Common myeloid progenitor, CD34-positive (primary cell): ENCODE measurements around the gene PPARD.
A peak's percentile ranks its signal among the peaks of the same experiment; 100 is the strongest.

Source experiments
- CTCF ChIA-PET: fragments of 350-600 bp; sonication (Branson Sonifier 250); formaldehyde crosslinking; loops from one replicate; lab custom pipeline; 2021; ENCODE audit warnings: antibody characterized with exemption; lab: Charles Lee
- POLR2A ChIA-PET: fragments of 350-600 bp; sonication (Branson Sonifier 250); formaldehyde crosslinking; loops from one replicate; lab custom pipeline; 2021; ENCODE audit warnings: antibody characterized with exemption; lab: Charles Lee
- DNase-seq, 3 donors: peaks; one replicate each; pipeline versions ENCODE4 v3.0.0 to v3.0.0-alpha.2; 2013
- H3K27ac ChIP-seq, 2 experiments: 1 replicate in 1 of 2; 2 replicates in 1 of 2; pipeline ENCODE4 v1.7.0; 2013; ENCODE audit warnings: inconsistent platforms in 2 of 2, low read length in 2 of 2, mild to moderate bottlenecking in 2 of 2, low read depth in 1 of 2, moderate library complexity in 1 of 2; ENCODE audit not compliant: severe bottlenecking in 2 of 2, insufficient read depth in 1 of 2, poor library complexity in 1 of 2
- H3K27me3 ChIP-seq, 5 experiments: replicated peaks in 2 of 5; 1 replicate in 3 of 5; 2 replicates in 2 of 5; pipeline versions ENCODE4 v1.6.1 to v1.7.0; 2013; ENCODE audit warnings: low read length in 4 of 5, mild to moderate bottlenecking in 2 of 5, moderate library complexity in 2 of 5, inconsistent platforms in 1 of 5; ENCODE audit not compliant: insufficient read depth in 5 of 5, control insufficient read depth in 4 of 5
- H3K36me3 ChIP-seq, 4 experiments: 1 replicate in 2 of 4; 2 replicates in 2 of 4; pipeline versions ENCODE4 v1.6.1 to v1.7.0; 2013; ENCODE audit warnings: low read length in 3 of 4, control low read depth in 1 of 4, mild to moderate bottlenecking in 1 of 4; ENCODE audit not compliant: control insufficient read depth in 4 of 4, insufficient read depth in 4 of 4
- H3K4me1 ChIP-seq, 4 experiments: 1 replicate in 3 of 4; 2 replicates in 1 of 4; pipeline versions ENCODE4 v1.6.1 to v1.7.1; 2013; ENCODE audit warnings: low read length in 3 of 4, mild to moderate bottlenecking in 3 of 4, control low read depth in 1 of 4, inconsistent platforms in 1 of 4, moderate library complexity in 1 of 4; ENCODE audit not compliant: control insufficient read depth in 4 of 4, insufficient read depth in 4 of 4; ENCODE audit errors: control extremely low read depth in 1 of 4
- H3K4me3 ChIP-seq, 7 experiments: 1 replicate in 4 of 7; 2 replicates in 3 of 7; pipeline versions ENCODE4 v1.5.1 to v1.7.0; 2013; ENCODE audit warnings: mild to moderate bottlenecking in 7 of 7, low read length in 6 of 7, moderate library complexity in 6 of 7, inconsistent platforms in 2 of 7, low read depth in 2 of 7, control low read depth in 1 of 7; ENCODE audit not compliant: insufficient read depth in 4 of 7, control insufficient read depth in 1 of 7; ENCODE audit errors: extremely low read depth in 1 of 7
- H3K9me3 ChIP-seq, 5 experiments: 1 replicate in 4 of 5; 2 replicates in 1 of 5; pipeline versions ENCODE4 v1.6.1 to v1.7.1; 2013; ENCODE audit warnings: low read length in 4 of 5, mild to moderate bottlenecking in 2 of 5, inconsistent platforms in 1 of 5, low read depth in 1 of 5, moderate library complexity in 1 of 5; ENCODE audit not compliant: control insufficient read depth in 4 of 5, insufficient read depth in 2 of 5; ENCODE audit errors: control extremely low read depth in 1 of 5
- WGBS: methylation state at CpG from one replicate; pipeline ENCODE4 v1.1.5; 2013; ENCODE audit not compliant: insufficient coverage; 5-methylcytosine and 5-hydroxymethylcytosine counted together

Gene PPARD

DNA sequence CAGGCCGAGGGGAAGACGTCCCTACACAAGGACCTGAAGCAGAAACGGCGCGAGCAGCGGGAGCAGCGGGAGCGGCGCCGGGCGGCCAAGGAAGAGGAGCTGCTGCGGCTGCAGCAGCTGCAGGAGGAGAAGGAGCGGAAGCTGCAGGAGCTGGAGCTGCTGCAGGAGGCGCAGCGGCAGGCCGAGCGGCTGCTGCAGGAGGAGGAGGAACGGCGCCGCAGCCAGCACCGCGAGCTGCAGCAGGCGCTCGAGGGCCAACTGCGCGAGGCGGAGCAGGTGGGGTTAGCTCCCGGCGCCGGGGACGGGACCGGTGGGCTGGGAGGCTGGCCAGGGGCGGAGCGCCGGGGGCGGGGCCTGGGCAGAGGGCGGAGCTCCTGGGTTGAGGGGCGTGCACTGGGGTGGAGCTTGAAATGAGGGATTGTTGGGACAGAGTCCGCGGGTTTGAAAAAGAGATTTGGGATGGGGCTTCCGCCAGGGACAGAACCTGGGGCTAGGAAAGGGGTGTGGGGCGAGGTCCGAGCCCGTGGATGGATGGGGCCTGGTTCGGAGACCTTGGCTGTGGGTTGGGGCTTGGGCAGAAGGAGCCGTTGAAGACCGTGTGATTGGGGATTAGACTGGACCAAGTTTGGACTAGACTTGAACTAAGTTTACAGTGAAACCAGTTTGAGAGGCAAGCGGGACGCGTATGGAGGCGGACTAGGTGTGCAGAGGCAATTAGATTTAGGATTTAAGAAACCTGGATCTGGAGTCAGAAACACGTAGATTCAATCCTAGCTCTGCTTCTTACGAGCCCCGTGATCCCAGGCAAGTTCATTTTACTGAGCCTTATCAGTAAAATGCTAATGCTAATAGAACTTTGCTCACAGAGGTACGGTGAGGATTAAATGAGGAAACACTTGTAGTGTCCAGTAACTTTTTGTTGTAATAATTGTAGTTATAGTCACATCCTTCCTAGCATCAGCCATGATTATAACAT is 23.9 kb upstream of the PPARD start:
- 93% methylated on average over 48 of the region's 55 CpGs for WGBS
- ChIA-PET CTCF (interaction anchor here (1.5 to 27.2 kb wide), 2 partner anchors 23 to 27 kb away, joined by 3 to 405 read pairs; partner anchors contain the start of gene DEF6), POLR2A (no interaction called here)
- no peak for DNase-seq
- no peaks in the 10 kb centered on the region for H3K9me3 ChIP-seq
- peaks cover 0 to 4% (median 3%) of the 10 kb centered on the region in 4 experiments for H3K4me1 ChIP-seq
- no peak overlapping the region for H3K27ac ChIP-seq
- H3K27me3 ChIP-seq = no peaks in the 10 kb centered on the region
- no peak overlapping the region for H3K4me3 ChIP-seq
- peaks cover 20 to 79% (median 66%) of the 10 kb centered on the region in 4 experiments for H3K36me3 ChIP-seq

DNA sequence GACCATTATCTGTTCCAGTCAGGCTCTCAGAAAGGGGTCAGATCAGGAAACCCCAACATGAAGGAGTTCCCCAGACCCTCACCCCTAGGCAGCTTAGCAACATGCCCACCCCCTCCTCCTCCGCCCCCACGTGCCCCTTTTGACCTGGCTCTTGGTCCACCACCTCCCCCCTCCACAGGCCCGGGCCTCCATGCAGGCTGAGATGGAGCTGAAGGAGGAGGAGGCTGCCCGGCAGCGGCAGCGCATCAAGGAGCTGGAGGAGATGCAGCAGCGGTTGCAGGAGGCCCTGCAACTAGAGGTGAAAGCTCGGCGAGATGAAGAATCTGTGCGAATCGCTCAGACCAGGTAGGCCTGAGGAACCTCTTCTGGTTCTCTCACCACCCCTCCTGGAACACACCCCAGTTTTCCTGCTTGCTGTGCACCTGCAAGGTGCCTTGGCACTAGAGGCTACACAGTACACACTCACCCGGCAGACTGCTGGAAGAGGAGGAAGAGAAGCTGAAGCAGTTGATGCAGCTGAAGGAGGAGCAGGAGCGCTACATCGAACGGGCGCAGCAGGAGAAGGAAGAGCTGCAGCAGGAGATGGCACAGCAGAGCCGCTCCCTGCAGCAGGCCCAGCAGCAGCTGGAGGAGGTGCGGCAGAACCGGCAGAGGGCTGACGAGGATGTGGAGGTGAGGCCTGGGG is 22.9 kb upstream of the PPARD start:
- H3K36me3 ChIP-seq = peaks cover 20 to 81% (median 69%) of the 10 kb centered on the region in 4 experiments
- H3K27ac ChIP-seq = no peak overlapping the region
- POLR2A ChIA-PET = no interaction called here
- WGBS = 100% methylated on average over 8 of the region's 20 CpGs
- CTCF ChIA-PET = interaction anchor here (0.6 to 27.2 kb wide), 4 partner anchors 10 to 143 kb away, joined by 3 to 405 read pairs (median 3); partner anchors contain the start of gene DEF6
- H3K27me3 ChIP-seq = no peaks in the 10 kb centered on the region
- no peak overlapping the region for H3K4me3 ChIP-seq
- H3K4me1 ChIP-seq = no peaks in the 10 kb centered on the region
- no peaks in the 10 kb centered on the region for H3K9me3 ChIP-seq
- DNase-seq = no peak

DNA sequence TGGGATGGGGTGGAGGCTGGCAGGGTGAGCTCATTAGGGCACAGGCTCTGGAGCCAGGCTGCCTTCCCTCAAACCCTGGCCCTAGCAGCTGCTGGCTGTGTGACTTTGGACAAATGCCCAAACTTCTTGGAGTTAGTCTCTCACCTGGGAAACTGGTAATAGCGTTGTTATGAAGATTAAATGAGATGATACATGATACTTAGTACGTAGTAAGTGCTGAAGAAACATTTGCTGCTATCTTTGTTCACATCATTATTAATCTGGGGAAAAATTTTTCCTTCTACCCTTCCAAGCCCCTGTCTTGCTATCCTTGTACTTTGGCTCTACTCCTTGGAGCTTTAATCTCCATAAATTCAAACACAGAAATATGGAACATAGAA is 22.3 kb upstream of the PPARD start:
- Histone ChIP-seq H3K27ac (no peak overlapping the region), H3K4me1 (no peaks in the 10 kb centered on the region), H3K9me3 (no peaks in the 10 kb centered on the region), H3K36me3 (peaks cover 20 to 83% (median 70%) of the 10 kb centered on the region in 4 experiments), H3K4me3 (no peak overlapping the region), H3K27me3 (no peaks in the 10 kb centered on the region)
- DNase-seq = no peak
- ChIA-PET CTCF (interaction anchor here (0.6 to 27.2 kb wide), 5 partner anchors 9 to 142 kb away, joined by 3 to 405 read pairs (median 3); partner anchors contain the start of gene DEF6), POLR2A (no interaction called here)
- 100% methylated on average over 1 of the region's 2 CpGs for WGBS

DNA sequence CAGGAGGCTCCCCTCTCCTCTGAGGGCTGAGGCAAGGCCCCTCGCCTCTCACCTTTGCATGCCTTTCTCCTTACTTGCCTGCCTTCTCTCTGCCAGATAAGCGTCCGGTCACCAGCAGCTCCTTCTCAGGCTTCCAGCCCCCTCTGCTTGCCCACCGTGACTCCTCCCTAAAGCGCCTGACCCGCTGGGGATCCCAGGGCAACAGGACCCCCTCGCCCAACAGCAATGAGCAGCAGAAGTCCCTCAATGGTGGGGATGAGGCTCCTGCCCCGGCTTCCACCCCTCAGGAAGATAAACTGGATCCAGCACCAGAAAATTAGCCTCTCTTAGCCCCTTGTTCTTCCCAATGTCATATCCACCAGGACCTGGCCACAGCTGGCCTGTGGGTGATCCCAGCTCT is 21.3 kb upstream of the PPARD start:
- H3K36me3 ChIP-seq = peaks cover 20 to 83% (median 66%) of the 10 kb centered on the region in 4 experiments
- no peaks in the 10 kb centered on the region for H3K27me3 ChIP-seq
- H3K9me3 ChIP-seq = no peaks in the 10 kb centered on the region
- no peak overlapping the region for H3K27ac ChIP-seq
- ChIA-PET POLR2A (no interaction called here), CTCF (interaction anchor here (1.1 to 27.2 kb wide), 5 partner anchors 8 to 29 kb away, joined by 3 to 405 read pairs (median 3); partner anchors contain the start of gene DEF6)
- no peak for DNase-seq
- H3K4me1 ChIP-seq = no peaks in the 10 kb centered on the region
- no peak overlapping the region for H3K4me3 ChIP-seq
- WGBS = 100% methylated on average over 6 of the region's 8 CpGs

DNA sequence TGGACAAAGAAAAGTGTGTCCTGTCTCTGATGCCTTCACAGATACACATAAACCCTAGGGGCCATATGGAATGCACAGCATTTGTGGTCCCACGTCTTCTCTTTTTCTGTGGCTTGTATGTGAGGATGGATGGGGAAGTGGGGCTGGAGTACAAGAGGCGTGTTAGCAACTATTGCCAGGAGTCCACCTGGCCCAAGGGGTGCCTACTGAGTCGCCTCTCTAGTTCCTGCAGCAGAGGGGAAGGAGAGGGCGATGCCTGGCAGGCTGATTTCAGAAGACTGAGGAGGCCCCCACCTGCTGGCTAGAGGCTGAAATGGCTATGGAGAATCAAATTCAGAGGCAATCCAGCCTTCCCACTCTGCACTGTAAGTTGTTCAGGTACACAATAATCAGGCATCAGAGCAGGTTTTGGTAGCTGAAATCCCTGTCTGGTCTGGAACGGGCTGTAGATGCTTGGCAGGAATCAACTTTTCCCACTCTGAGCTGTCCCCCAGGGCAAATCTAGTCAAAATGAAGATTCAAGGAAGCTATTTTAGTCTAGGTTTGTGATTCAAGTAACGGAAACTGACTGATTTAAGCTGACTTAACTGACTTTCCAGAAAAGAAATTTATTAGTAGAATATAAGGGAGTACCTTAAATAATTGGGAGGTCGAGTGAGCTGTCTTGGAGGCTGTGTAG is 14.9 kb upstream of the PPARD start:
- H3K36me3 ChIP-seq = peaks cover 0 to 25% (median 8%) of the 10 kb centered on the region in 4 experiments
- H3K27me3 ChIP-seq = no peaks in the 10 kb centered on the region
- no peaks in the 10 kb centered on the region for H3K9me3 ChIP-seq
- 5% methylated on average over 4 of the region's 7 CpGs for WGBS
- no peak overlapping the region for H3K4me3 ChIP-seq
- peaks cover 0 to 10% (median 9%) of the 10 kb centered on the region in 4 experiments for H3K4me1 ChIP-seq
- POLR2A ChIA-PET = interaction anchor here (1.0 kb wide), 1 partner anchor 28 kb away, joined by 3 read pairs; no protein-coding TSS in a partner anchor
- CTCF ChIA-PET = interaction anchor here (0.7 to 27.2 kb wide), 20 partner anchors 11 to 234 kb away, joined by 3 to 405 read pairs (median 4); partner anchors contain the start of genes DEF6 and PPARD
- peak; percentile 75 to 84 (median 82) for DNase-seq
- peak overlapping the region in 1 of 2 experiments; percentile 12 for H3K27ac ChIP-seq

DNA sequence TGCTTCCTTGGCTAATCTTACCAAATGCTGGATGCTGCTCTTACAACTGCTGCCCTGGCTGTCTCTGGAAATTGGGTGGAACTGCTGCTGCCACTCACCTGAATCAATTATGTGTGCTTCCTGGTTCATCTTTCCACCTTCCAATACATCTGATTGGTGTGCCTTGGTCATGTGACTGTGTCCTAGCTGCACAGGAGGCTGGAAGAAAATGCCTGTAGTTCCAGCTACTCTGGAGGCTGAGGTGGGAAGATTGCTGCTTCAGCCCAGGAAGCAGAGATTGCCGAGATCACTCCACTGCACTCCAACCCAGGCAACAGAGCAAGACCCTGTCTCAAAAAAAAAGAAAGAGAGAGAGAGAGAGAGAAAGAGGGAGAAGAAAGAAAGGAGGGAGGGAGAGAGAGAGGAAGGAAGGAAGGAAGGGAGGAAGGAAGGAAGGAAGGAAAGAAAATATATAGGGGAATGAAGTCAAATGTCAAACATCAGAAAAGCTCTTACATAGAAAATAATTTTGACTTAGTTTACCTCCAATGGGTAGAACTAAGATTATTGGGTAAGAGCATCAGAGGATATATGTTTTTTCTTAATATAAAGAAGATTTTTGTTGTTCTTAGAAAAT is 14.1 kb upstream of the PPARD start:
- peaks cover 0 to 18% (median 5%) of the 10 kb centered on the region in 4 experiments for H3K36me3 ChIP-seq

More for the DNA sequence above, 14.1 kb upstream of the PPARD start:
- H3K9me3 ChIP-seq = no peaks in the 10 kb centered on the region
- ChIA-PET CTCF (interaction anchor here (0.7 to 27.2 kb wide), 19 partner anchors 12 to 408 kb away, joined by 3 to 405 read pairs (median 5); partner anchors contain the start of genes DEF6 and PPARD), POLR2A (interaction anchor here (1.0 kb wide), 1 partner anchor 29 kb away, joined by 3 read pairs; no protein-coding TSS in a partner anchor)
- peak in 1 of 3 donors; percentile 36 for DNase-seq
- no peak overlapping the region for H3K4me3 ChIP-seq
- peaks cover 0 to 10% (median 9%) of the 10 kb centered on the region in 4 experiments for H3K4me1 ChIP-seq
- H3K27ac ChIP-seq = no peak overlapping the region
- WGBS = no CpG with 5 or more reads among the region's 1 CpG
- no peaks in the 10 kb centered on the region for H3K27me3 ChIP-seq
